Panc1 (cell line): Measurements from ENCODE around the gene DBX1. TPM values are rescaled to one million over a fixed set of nuclear protein-coding genes. Genes with fewer than 3 reads are reported as not detected.

ENCODE experiments used
- ATAC-seq: fragments of 200-7000 bp; cut with Tn5 transposase; 2 replicates; pipeline ENCODE4 v1.9.1; 2020; ENCODE audit warnings: mild to moderate bottlenecking, moderate library complexity
- BruUV-seq: library from RNA; stranded (reverse); fragments of 400-500 nt; replicated peaks from 2 replicates; lab custom pipeline; 2021; lab: Mats Ljungman, UMichigan
- CTCF ChIA-PET: fragments of 300-600 bp; sonication (Branson Sonifier 250); formaldehyde crosslinking; loops from one replicate; lab custom pipeline; 2022; ENCODE audit warnings: antibody characterized with exemption; lab: Charles Lee
- POLR2A ChIA-PET: fragments of 300-600 bp; sonication (Branson Sonifier 250); formaldehyde crosslinking; loops from one replicate; lab custom pipeline; 2022; ENCODE audit warnings: antibody characterized with exemption; lab: Charles Lee
- DNase-seq: peaks from one replicate; pipeline ENCODE4 v3.0.0-alpha.2; 2010; ENCODE audit warnings: low read depth, low spot score
- H3K27ac ChIP-seq: 2 replicates; pipeline ENCODE4 v1.5.1; 2011; ENCODE audit warnings: mild to moderate bottlenecking, low read length, inconsistent platforms
- H3K27me3 ChIP-seq: fragments of 200-500 bp; sonication (Bioruptor generic); 2 replicates; pipeline ENCODE4 v1.6.0; 2014; ENCODE audit warnings: low read length, inconsistent platforms; ENCODE audit not compliant: control insufficient read depth, insufficient read depth
- H3K36me3 ChIP-seq: fragments of 200-500 bp; sonication (Bioruptor generic); 2 replicates; pipeline ENCODE4 v1.5.1; 2014; ENCODE audit warnings: inconsistent platforms, mild to moderate bottlenecking, low read length, moderate library complexity; ENCODE audit not compliant: control insufficient read depth, insufficient read depth
- H3K4me1 ChIP-seq: 2 replicates; pipeline ENCODE4 v1.5.1; 2011; ENCODE audit warnings: inconsistent platforms, mild to moderate bottlenecking, low read length, moderate library complexity; ENCODE audit not compliant: control insufficient read depth, insufficient read depth
- H3K4me3 ChIP-seq, 2 experiments: 2 replicates each; pipeline ENCODE4 v1.5.1; 2011 to 2012; ENCODE audit warnings: low read depth in 2 of 2, low read length in 2 of 2, mild to moderate bottlenecking in 2 of 2, inconsistent platforms in 1 of 2, moderate library complexity in 1 of 2
- H3K9me3 ChIP-seq: fragments of 200-500 bp; sonication (Bioruptor generic); 2 replicates; pipeline ENCODE4 v1.5.1; 2014; ENCODE audit warnings: low read depth, mild to moderate bottlenecking, inconsistent platforms, low read length, moderate library complexity; ENCODE audit not compliant: control insufficient read depth, insufficient read depth
- POLR2AphosphoS5 ChIP-seq: IDR thresholded peaks from 2 replicates; pipeline ENCODE4 v1.6.1; 2012; ENCODE audit warnings: mild to moderate bottlenecking, low read depth, low read length, moderate library complexity
- SIN3A ChIP-seq: IDR thresholded peaks from 2 replicates; pipeline ENCODE4 v1.6.1; 2012; ENCODE audit warnings: low read depth, mild to moderate bottlenecking, low read length, moderate library complexity, borderline replicate concordance; ENCODE audit not compliant: insufficient read depth
- TCF7L2 ChIP-seq: IDR thresholded peaks from 2 replicates; pipeline ENCODE4 v1.6.1; 2011; ENCODE audit warnings: mild to moderate bottlenecking, low read depth, low read length, inconsistent platforms
- in situ Hi-C: cut with HindIII; loops from 2 replicates; pipeline ENCODE4 v1.10.0; 2016; ENCODE audit warnings: low sequenced_read_pairs, low pct_unique_long_range_greater_than_20kb
- intact Hi-C: fragments of 100-400 bp; cut with micrococcal nuclease; formaldehyde crosslinking; loops from one replicate; pipeline ENCODE4 v1.10.0; 2022; ENCODE audit not compliant: unreplicated experiment
- total RNA-seq: library from RNA; stranded (reverse); gene quantifications from one replicate; pipeline ENCODE4 v1.2.1, GENCODE V29; 2021; ENCODE audit not compliant: unreplicated experiment
- TF ChIP-seq, protein P1 (sequence below), 2 experiments: IDR thresholded peaks; 2 replicates each; pipeline ENCODE4 v1.6.1; 2011 to 2012; ENCODE audit warnings: low read depth in 2 of 2, control low read depth in 1 of 2, low read length in 1 of 2, mild to moderate bottlenecking in 1 of 2, moderate library complexity in 1 of 2; ENCODE audit not compliant: insufficient read depth in 1 of 2
- TF ChIP-seq, protein P2 (sequence below): fragments of 450-650 bp; IDR thresholded peaks from 2 replicates; pipeline ENCODE4 v1.5.1; 2017; ENCODE audit warnings: mild to moderate bottlenecking

Gene DBX1
- total RNA-seq, 1 experiment from 2014 or later, result not detected

- in situ Hi-C loops (no loop called here), intact Hi-C loops (no loop called here)
- H3K27me3 ChIP-seq, result no peaks in the 10 kb centered on the region; the same call in 1 of the 2 replicates
- H3K36me3 ChIP-seq, result no peaks in the 10 kb centered on the region
- ATAC-seq, result no peak
- no peak for DNase-seq
- no peak overlapping the region for H3K4me3 ChIP-seq
- no peaks in the 10 kb centered on the region for H3K9me3 ChIP-seq
- POLR2A ChIA-PET, result no interaction called here
- no peaks in the 10 kb centered on the region for H3K4me1 ChIP-seq
- BruUV-seq, result no TSS peak
- CTCF ChIA-PET, result no interaction called here
- no peak overlapping the region for H3K27ac ChIP-seq
- TF ChIP-seq SIN3A (no peak), TCF7L2 (no peak), POLR2AphosphoS5 (no peak)
- TF ChIP-seq, protein P1, sequence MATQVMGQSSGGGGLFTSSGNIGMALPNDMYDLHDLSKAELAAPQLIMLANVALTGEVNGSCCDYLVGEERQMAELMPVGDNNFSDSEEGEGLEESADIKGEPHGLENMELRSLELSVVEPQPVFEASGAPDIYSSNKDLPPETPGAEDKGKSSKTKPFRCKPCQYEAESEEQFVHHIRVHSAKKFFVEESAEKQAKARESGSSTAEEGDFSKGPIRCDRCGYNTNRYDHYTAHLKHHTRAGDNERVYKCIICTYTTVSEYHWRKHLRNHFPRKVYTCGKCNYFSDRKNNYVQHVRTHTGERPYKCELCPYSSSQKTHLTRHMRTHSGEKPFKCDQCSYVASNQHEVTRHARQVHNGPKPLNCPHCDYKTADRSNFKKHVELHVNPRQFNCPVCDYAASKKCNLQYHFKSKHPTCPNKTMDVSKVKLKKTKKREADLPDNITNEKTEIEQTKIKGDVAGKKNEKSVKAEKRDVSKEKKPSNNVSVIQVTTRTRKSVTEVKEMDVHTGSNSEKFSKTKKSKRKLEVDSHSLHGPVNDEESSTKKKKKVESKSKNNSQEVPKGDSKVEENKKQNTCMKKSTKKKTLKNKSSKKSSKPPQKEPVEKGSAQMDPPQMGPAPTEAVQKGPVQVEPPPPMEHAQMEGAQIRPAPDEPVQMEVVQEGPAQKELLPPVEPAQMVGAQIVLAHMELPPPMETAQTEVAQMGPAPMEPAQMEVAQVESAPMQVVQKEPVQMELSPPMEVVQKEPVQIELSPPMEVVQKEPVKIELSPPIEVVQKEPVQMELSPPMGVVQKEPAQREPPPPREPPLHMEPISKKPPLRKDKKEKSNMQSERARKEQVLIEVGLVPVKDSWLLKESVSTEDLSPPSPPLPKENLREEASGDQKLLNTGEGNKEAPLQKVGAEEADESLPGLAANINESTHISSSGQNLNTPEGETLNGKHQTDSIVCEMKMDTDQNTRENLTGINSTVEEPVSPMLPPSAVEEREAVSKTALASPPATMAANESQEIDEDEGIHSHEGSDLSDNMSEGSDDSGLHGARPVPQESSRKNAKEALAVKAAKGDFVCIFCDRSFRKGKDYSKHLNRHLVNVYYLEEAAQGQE (IDR thresholded peaks at IDR 0.05; ENCODE audit: insufficient read depth in 1 of 2, low read depth in 2 of 2, low read length in 1 of 2), result no peak
- TF ChIP-seq, protein P2, sequence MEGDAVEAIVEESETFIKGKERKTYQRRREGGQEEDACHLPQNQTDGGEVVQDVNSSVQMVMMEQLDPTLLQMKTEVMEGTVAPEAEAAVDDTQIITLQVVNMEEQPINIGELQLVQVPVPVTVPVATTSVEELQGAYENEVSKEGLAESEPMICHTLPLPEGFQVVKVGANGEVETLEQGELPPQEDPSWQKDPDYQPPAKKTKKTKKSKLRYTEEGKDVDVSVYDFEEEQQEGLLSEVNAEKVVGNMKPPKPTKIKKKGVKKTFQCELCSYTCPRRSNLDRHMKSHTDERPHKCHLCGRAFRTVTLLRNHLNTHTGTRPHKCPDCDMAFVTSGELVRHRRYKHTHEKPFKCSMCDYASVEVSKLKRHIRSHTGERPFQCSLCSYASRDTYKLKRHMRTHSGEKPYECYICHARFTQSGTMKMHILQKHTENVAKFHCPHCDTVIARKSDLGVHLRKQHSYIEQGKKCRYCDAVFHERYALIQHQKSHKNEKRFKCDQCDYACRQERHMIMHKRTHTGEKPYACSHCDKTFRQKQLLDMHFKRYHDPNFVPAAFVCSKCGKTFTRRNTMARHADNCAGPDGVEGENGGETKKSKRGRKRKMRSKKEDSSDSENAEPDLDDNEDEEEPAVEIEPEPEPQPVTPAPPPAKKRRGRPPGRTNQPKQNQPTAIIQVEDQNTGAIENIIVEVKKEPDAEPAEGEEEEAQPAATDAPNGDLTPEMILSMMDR, result no peak
These were observed 34.2 kb upstream of the DBX1 start for GRCh38 chr11:20194470-20194869.

DNA sequence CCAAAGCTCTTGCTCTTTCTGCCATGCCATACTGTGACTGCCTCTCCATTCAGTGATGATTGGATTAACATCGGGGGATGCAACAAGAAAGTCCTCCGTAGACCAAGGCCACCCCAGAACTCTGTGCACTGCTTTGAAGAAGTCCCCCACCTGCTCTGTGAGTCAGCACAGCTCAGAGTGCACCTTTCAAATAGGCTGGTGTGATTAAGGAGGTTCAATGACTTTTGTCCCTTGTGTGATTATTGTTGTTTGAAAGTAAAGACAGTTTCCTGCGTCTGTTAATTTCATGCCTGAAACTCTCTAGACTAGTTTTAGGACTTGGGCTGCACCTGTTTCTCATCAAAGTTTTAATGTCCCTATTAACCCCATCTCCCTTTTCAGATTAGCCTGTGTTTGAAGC is 33.0 kb upstream of the DBX1 start:
- ChIA-PET POLR2A (no interaction called here), CTCF (no interaction called here)
- in situ Hi-C loops (no loop called here), intact Hi-C loops (no loop called here)
- ATAC-seq, result no peak
- no peaks in the 10 kb centered on the region for H3K9me3 ChIP-seq
- no peak for DNase-seq
- no TSS peak for BruUV-seq
- no peak overlapping the region for H3K27ac ChIP-seq
- H3K36me3 ChIP-seq, result no peaks in the 10 kb centered on the region
- TF ChIP-seq SIN3A (no peak), POLR2AphosphoS5 (no peak), TCF7L2 (no peak)
- TF ChIP-seq, protein P2, result no peak
- TF ChIP-seq, protein P1 (IDR thresholded peaks at IDR 0.05; ENCODE audit: insufficient read depth in 1 of 2, low read depth in 2 of 2, low read length in 1 of 2), result no peak
- no peaks in the 10 kb centered on the region; the same call in none of the 2 replicates for H3K27me3 ChIP-seq
- no peak overlapping the region for H3K4me3 ChIP-seq
- no peaks in the 10 kb centered on the region for H3K4me1 ChIP-seq
